ENCODE data around the gene PLPP1. TPM values are rescaled to one million over a fixed set of nuclear protein-coding genes. Genes with fewer than 3 reads are reported as not detected.

PLPP1 gene
- total and polyA plus RNA-seq, 4 experiments from 2014 or later: 6.1 to 12.4 (median 8.6) TPM

- peaks cover 2 to 10% (median 3%) of the 10 kb centered on the region in 4 donors for H3K4me1 Mint-ChIP-seq
- H3K36me3 Mint-ChIP-seq: peaks cover 2 to 4% of the 10 kb centered on the region in 2 donors
- no peaks in the 10 kb centered on the region for H3K9me3 Mint-ChIP-seq
- H3K27ac Mint-ChIP-seq: no peak overlapping the region
- no peak overlapping the region for H3K4me3 Mint-ChIP-seq
- intact Hi-C loops (cut with micrococcal nuclease): no loop called here
- no peaks in the 10 kb centered on the region for H3K9me3 ChIP-seq (ENCODE audit: control insufficient read depth in 1 of 2, low read length in 2 of 2)
- H3K27me3 Mint-ChIP-seq: no peaks in the 10 kb centered on the region
- ChIA-PET CTCF (ENCODE audit: partially characterized antibody) (no interaction called here), POLR2A (ENCODE audit: partially characterized antibody) (no interaction called here)
- DNase-seq: no peak
- H3K36me3 ChIP-seq (ENCODE audit: insufficient read depth, low read length): no peaks in the 10 kb centered on the region
- H3K4me1 ChIP-seq (ENCODE audit: insufficient read depth, low read length): peaks cover 5% of the 10 kb centered on the region
- H3K27me3 ChIP-seq (ENCODE audit: insufficient read depth, low read length): no peaks in the 10 kb centered on the region
- H3K4me3 ChIP-seq (ENCODE audit: low read length in 2 of 2): no peak overlapping the region
- H3K27ac ChIP-seq (ENCODE audit: low read depth, low read length): no peak overlapping the region
Observed at GRCh38 chr5:55485073-55485472, 49.7 kb downstream of the PLPP1 start.

GRCh38 chr5:55484531-55484930 is 50.2 kb downstream of the PLPP1 start:
- Histone ChIP-seq H3K4me1 (ENCODE audit: insufficient read depth, low read length) (peaks cover 5% of the 10 kb centered on the region), H3K4me3 (ENCODE audit: low read length in 2 of 2) (no peak overlapping the region), H3K27me3 (ENCODE audit: insufficient read depth, low read length) (no peaks in the 10 kb centered on the region), H3K9me3 (ENCODE audit: control insufficient read depth in 1 of 2, low read length in 2 of 2) (no peaks in the 10 kb centered on the region), H3K27ac (ENCODE audit: low read depth, low read length) (no peak overlapping the region), H3K36me3 (ENCODE audit: insufficient read depth, low read length) (no peaks in the 10 kb centered on the region)
- no peaks in the 10 kb centered on the region for H3K27me3 Mint-ChIP-seq
- ChIA-PET CTCF (ENCODE audit: partially characterized antibody) (no interaction called here), POLR2A (ENCODE audit: partially characterized antibody) (no interaction called here)
- H3K4me1 Mint-ChIP-seq: peaks cover 3 to 15% (median 6%) of the 10 kb centered on the region in 4 donors
- intact Hi-C loops (cut with micrococcal nuclease): no loop called here
- no peaks in the 10 kb centered on the region for H3K9me3 Mint-ChIP-seq
- peaks cover 1% of the 10 kb centered on the region in 2 donors for H3K36me3 Mint-ChIP-seq
- no peak overlapping the region for H3K4me3 Mint-ChIP-seq
- no peak for DNase-seq
- no peak overlapping the region for H3K27ac Mint-ChIP-seq

- ChIA-PET CTCF (ENCODE audit: partially characterized antibody) (no interaction called here), POLR2A (ENCODE audit: partially characterized antibody) (no interaction called here)
- Histone ChIP-seq H3K27ac (ENCODE audit: low read depth, low read length) (no peak overlapping the region), H3K36me3 (ENCODE audit: insufficient read depth, low read length) (no peaks in the 10 kb centered on the region), H3K27me3 (ENCODE audit: insufficient read depth, low read length) (no peaks in the 10 kb centered on the region), H3K4me3 (ENCODE audit: low read length in 2 of 2) (no peak overlapping the region), H3K4me1 (ENCODE audit: insufficient read depth, low read length) (peaks cover 5% of the 10 kb centered on the region), H3K9me3 (ENCODE audit: control insufficient read depth in 1 of 2, low read length in 2 of 2) (no peaks in the 10 kb centered on the region)
- Mint-ChIP-seq H3K27me3 (no peaks in the 10 kb centered on the region), H3K36me3 (no peaks in the 10 kb centered on the region), H3K9me3 (no peaks in the 10 kb centered on the region), H3K4me1 (peaks cover 3 to 20% (median 6%) of the 10 kb centered on the region in 4 donors), H3K4me3 (no peak overlapping the region), H3K27ac (no peak overlapping the region)
- intact Hi-C loops (cut with micrococcal nuclease): no loop called here
- DNase-seq: no peak
Observed at GRCh38 chr5:55483885-55484284, 50.9 kb downstream of the PLPP1 start.

GRCh38 chr5:55481293-55481855 is 53.4 kb downstream of the PLPP1 start:
- H3K4me3 Mint-ChIP-seq: no peak overlapping the region
- CTCF ChIA-PET (ENCODE audit: partially characterized antibody): no interaction called here

GRCh38 chr5:55480781-55481180 is 54.0 kb downstream of the PLPP1 start:
- no peaks in the 10 kb centered on the region for H3K9me3 Mint-ChIP-seq
- no peak overlapping the region for H3K27ac Mint-ChIP-seq
- CTCF ChIA-PET (ENCODE audit: partially characterized antibody): no interaction called here

More at GRCh38 chr5:55481293-55481855, 53.4 kb downstream of the PLPP1 start:
- Mint-ChIP-seq H3K4me1 (peaks cover 3 to 25% (median 6%) of the 10 kb centered on the region in 4 donors), H3K36me3 (no peaks in the 10 kb centered on the region), H3K27ac (no peak overlapping the region), H3K27me3 (no peaks in the 10 kb centered on the region), H3K9me3 (no peaks in the 10 kb centered on the region)
- no peaks in the 10 kb centered on the region for H3K36me3 ChIP-seq (ENCODE audit: insufficient read depth, low read length)
- no peaks in the 10 kb centered on the region for H3K27me3 ChIP-seq (ENCODE audit: insufficient read depth, low read length)
- H3K27ac ChIP-seq (ENCODE audit: low read depth, low read length): no peak overlapping the region
- no peak overlapping the region for H3K4me3 ChIP-seq (ENCODE audit: low read length in 2 of 2)
- no peak for DNase-seq
- intact Hi-C loops (cut with micrococcal nuclease): no loop called here
- H3K4me1 ChIP-seq (ENCODE audit: insufficient read depth, low read length): peaks cover 5% of the 10 kb centered on the region
- POLR2A ChIA-PET (ENCODE audit: partially characterized antibody): no interaction called here
- H3K9me3 ChIP-seq (ENCODE audit: control insufficient read depth in 1 of 2, low read length in 2 of 2): no peaks in the 10 kb centered on the region

GRCh38 chr5:55472642-55473041 is 62.1 kb downstream of the PLPP1 start:
- Histone ChIP-seq H3K36me3 (ENCODE audit: insufficient read depth, low read length) (no peaks in the 10 kb centered on the region), H3K27ac (ENCODE audit: low read depth, low read length) (no peak overlapping the region), H3K27me3 (ENCODE audit: insufficient read depth, low read length) (no peaks in the 10 kb centered on the region), H3K4me3 (ENCODE audit: low read length in 2 of 2) (no peak overlapping the region), H3K9me3 (ENCODE audit: control insufficient read depth in 1 of 2, low read length in 2 of 2) (no peaks in the 10 kb centered on the region), H3K4me1 (ENCODE audit: insufficient read depth, low read length) (no peaks in the 10 kb centered on the region)
- POLR2A ChIA-PET (ENCODE audit: partially characterized antibody): no interaction called here
- Mint-ChIP-seq H3K4me1 (peaks cover 0 to 1% (median 0%) of the 10 kb centered on the region in 4 donors), H3K27ac (no peak overlapping the region), H3K36me3 (peaks cover 3 to 4% of the 10 kb centered on the region in 2 donors), H3K27me3 (no peaks in the 10 kb centered on the region), H3K4me3 (no peak overlapping the region), H3K9me3 (no peaks in the 10 kb centered on the region)
- DNase-seq: no peak
- intact Hi-C loops (cut with micrococcal nuclease): no loop called here
- CTCF ChIA-PET (ENCODE audit: partially characterized antibody): interaction anchor here (1.0 kb wide), 1 partner anchor 8 kb away, joined by 3 read pairs; no protein-coding TSS in a partner anchor

More at GRCh38 chr5:55480781-55481180, 54.0 kb downstream of the PLPP1 start:
- H3K4me1 ChIP-seq (ENCODE audit: insufficient read depth, low read length): peaks cover 5% of the 10 kb centered on the region
- no peak overlapping the region for H3K4me3 ChIP-seq (ENCODE audit: low read length in 2 of 2)
- H3K27ac ChIP-seq (ENCODE audit: low read depth, low read length): no peak overlapping the region
- POLR2A ChIA-PET (ENCODE audit: partially characterized antibody): no interaction called here
- H3K27me3 ChIP-seq (ENCODE audit: insufficient read depth, low read length): no peaks in the 10 kb centered on the region
- H3K4me1 Mint-ChIP-seq: peaks cover 3 to 25% (median 6%) of the 10 kb centered on the region in 4 donors
- no peaks in the 10 kb centered on the region for H3K9me3 ChIP-seq (ENCODE audit: control insufficient read depth in 1 of 2, low read length in 2 of 2)
- no peak for DNase-seq
- H3K36me3 ChIP-seq (ENCODE audit: insufficient read depth, low read length): no peaks in the 10 kb centered on the region
- intact Hi-C loops (cut with micrococcal nuclease): no loop called here
- H3K27me3 Mint-ChIP-seq: no peaks in the 10 kb centered on the region
- H3K36me3 Mint-ChIP-seq: peaks cover 0 to 1% of the 10 kb centered on the region in 2 donors
- H3K4me3 Mint-ChIP-seq: no peak overlapping the region

- Mint-ChIP-seq H3K27me3 (no peaks in the 10 kb centered on the region), H3K4me1 (peaks cover 0 to 5% (median 0%) of the 10 kb centered on the region in 4 donors), H3K9me3 (no peaks in the 10 kb centered on the region), H3K27ac (no peak overlapping the region), H3K36me3 (peaks cover 6 to 11% of the 10 kb centered on the region in 2 donors), H3K4me3 (no peak overlapping the region)
- intact Hi-C loops (cut with micrococcal nuclease): no loop called here
- Histone ChIP-seq H3K9me3 (ENCODE audit: control insufficient read depth in 1 of 2, low read length in 2 of 2) (no peaks in the 10 kb centered on the region), H3K27me3 (ENCODE audit: insufficient read depth, low read length) (no peaks in the 10 kb centered on the region), H3K4me3 (ENCODE audit: low read length in 2 of 2) (no peak overlapping the region), H3K4me1 (ENCODE audit: insufficient read depth, low read length) (no peaks in the 10 kb centered on the region), H3K36me3 (ENCODE audit: insufficient read depth, low read length) (no peaks in the 10 kb centered on the region), H3K27ac (ENCODE audit: low read depth, low read length) (no peak overlapping the region)
- POLR2A ChIA-PET (ENCODE audit: partially characterized antibody): no interaction called here
- no peak for DNase-seq
- CTCF ChIA-PET (ENCODE audit: partially characterized antibody): no interaction called here
Observed at GRCh38 chr5:55471468-55471867, 63.3 kb downstream of the PLPP1 start.

Data from CD4-positive, alpha-beta memory T cell (primary cell).